Vagina (tissue), 2 donors: ENCODE results near the gene DNAJC7. TPM values are rescaled to one million over a fixed set of nuclear protein-coding genes. Genes with fewer than 3 reads are reported as not detected.
"Not testable (repeated sequence)": the region's sequence is repeated elsewhere in the genome, so short reads cannot be mapped to it uniquely, and the experiment has no call there.

Experiments
- DNase-seq, 2 donors: peaks; one replicate each; pipeline ENCODE4 v3.0.0-alpha.2; 2017; ENCODE audit errors: extremely low spot score in 2 of 2
- H3K27ac ChIP-seq: fragments of 200-600 bp; sonication (generic); one replicate; pipeline ENCODE4 v1.5.1; 2019
- H3K27me3 ChIP-seq: fragments of 200-600 bp; sonication (generic); one replicate; pipeline ENCODE4 v1.5.1; 2019
- H3K36me3 ChIP-seq, 2 donors: fragments of 200-600 bp; sonication (generic); one replicate each; pipeline ENCODE4 v1.5.1; 2017 to 2019
- H3K4me1 ChIP-seq: fragments of 200-600 bp; sonication (generic); one replicate; pipeline ENCODE4 v1.5.1; 2019
- H3K4me3 ChIP-seq, 2 donors: fragments of 200-600 bp; sonication (generic); 1 replicate in 1 of 2; 2 replicates in 1 of 2; pipeline ENCODE4 v1.5.1; 2016 to 2019
- H3K9me3 ChIP-seq: fragments of 200-600 bp; sonication (generic); one replicate; pipeline ENCODE4 v1.5.1; 2019
- CTCF ChIP-seq, 3 experiments: fragments of 450-650 bp in 2 of 3; fragments of 200-600 bp in 1 of 3; sonication (generic) in 1 of 3; IDR thresholded peaks; one replicate each; pipeline ENCODE4 v1.5.1; 2017 to 2019; ENCODE audit warnings: antibody characterized with exemption in 3 of 3, mild to moderate bottlenecking in 2 of 3, moderate library complexity in 2 of 3
- POLR2A ChIP-seq, 2 donors: fragments of 450-650 bp; IDR thresholded peaks; one replicate each; pipeline ENCODE4 v1.6.1; 2017; ENCODE audit warnings: antibody characterized with exemption in 2 of 2, mild to moderate bottlenecking in 2 of 2, moderate library complexity in 2 of 2
- POLR2AphosphoS5 ChIP-seq, 2 donors: sonication (generic); formaldehyde crosslinking; IDR thresholded peaks; one replicate each; pipeline ENCODE4 v1.9.0; 2017; ENCODE audit warnings: antibody characterized with exemption in 2 of 2, mild to moderate bottlenecking in 2 of 2, low read depth in 1 of 2; ENCODE audit not compliant: insufficient read depth in 1 of 2
- intact Hi-C: fragments of 100-400 bp; cut with DNase I; formaldehyde crosslinking; loops from one replicate; pipeline ENCODE4 v1.15.1; 2023
- total RNA-seq: library from RNA; depleted of rRNA; stranded (reverse); fragments of >200 nt; gene quantifications from one replicate; pipeline ENCODE4 v1.2.3, GENCODE V29; 2016

The DNAJC7 gene
- total RNA-seq, 1 donor from 2014 or later, result 60.2 TPM

- Histone ChIP-seq H3K27me3 (no peaks in the 10 kb centered on the region), H3K9me3 (no peaks in the 10 kb centered on the region), H3K4me1 (peaks cover 26% of the 10 kb centered on the region), H3K4me3 (no peak overlapping the region), H3K36me3 (peaks cover 0 to 17% of the 10 kb centered on the region in 2 donors), H3K27ac (peak overlapping the region; percentile 17)
- TF ChIP-seq POLR2AphosphoS5 (IDR thresholded peaks at IDR 0.05; ENCODE audit: insufficient read depth in 1 of 2, low read depth in 1 of 2) (no peak), CTCF (IDR thresholded peaks at IDR 0.05) (no peak), POLR2A (IDR thresholded peaks at IDR 0.05) (no peak)
- intact Hi-C loops, result loop anchor here (2.0 kb wide), 1 partner anchor 92 kb away; no protein-coding TSS in a partner anchor
- DNase-seq, result no peak
Observed at GRCh38 chr17:42025191-42025579, 7.9 kb upstream of the DNAJC7 start.

GRCh38 chr17:42023524-42024349, 6.5 kb upstream of the DNAJC7 start:
- Histone ChIP-seq H3K9me3 (no peaks in the 10 kb centered on the region), H3K4me1 (peaks cover 26% of the 10 kb centered on the region), H3K36me3 (peaks cover 0 to 17% of the 10 kb centered on the region in 2 donors), H3K27me3 (no peaks in the 10 kb centered on the region), H3K27ac (peak overlapping the region; percentile 17), H3K4me3 (no peak overlapping the region)
- DNase-seq, result no peak
- intact Hi-C loops, result loop anchor here (2.0 kb wide), 1 partner anchor 93 kb away; no protein-coding TSS in a partner anchor
- TF ChIP-seq POLR2A (IDR thresholded peaks at IDR 0.05) (no peak), POLR2AphosphoS5 (IDR thresholded peaks at IDR 0.05; ENCODE audit: insufficient read depth in 1 of 2, low read depth in 1 of 2) (no peak), CTCF (IDR thresholded peaks at IDR 0.05) (no peak)

- intact Hi-C loops, result not testable (repeated sequence)
Observed at GRCh38 chr17:42020845-42021244, 3.6 kb upstream of the DNAJC7 start.

GRCh38 chr17:42019509-42020404, 2.5 kb upstream of the DNAJC7 start, which contains the start of gene NKIRAS2:
Gene NKIRAS2, plus strand, starts transcription at chr17:42020090. Its CDS starts 1,488 bp downstream, at chr17:42021578.
- Histone ChIP-seq H3K4me1 (peaks cover 43% of the 10 kb centered on the region), H3K9me3 (no peaks in the 10 kb centered on the region), H3K27me3 (no peaks in the 10 kb centered on the region), H3K27ac (peak within 1 kb of the TSS; percentile 91), H3K36me3 (peaks cover 0 to 17% of the 10 kb centered on the region in 2 donors), H3K4me3 (peak within 1 kb of the TSS; percentile 74 to 89)
- TF ChIP-seq POLR2AphosphoS5 (IDR thresholded peaks at IDR 0.05; ENCODE audit: insufficient read depth in 1 of 2, low read depth in 1 of 2) (peak; percentile 79 to 96), POLR2A (IDR thresholded peaks at IDR 0.05) (peak in 1 of 2 donors; percentile 30), CTCF (IDR thresholded peaks at IDR 0.05) (peak; percentile 79 to 95 (median 83))
- peak in 1 of 2 donors; percentile 91 for DNase-seq
- intact Hi-C loops, result loop anchor here (5.0 kb wide), 1 partner anchor 52 kb away; the partner anchor contains the start of gene CNP

More at GRCh38 chr17:42020845-42021244, 3.6 kb upstream of the DNAJC7 start:
- peak overlapping the region; percentile 74 to 89 for H3K4me3 ChIP-seq
- not testable (repeated sequence) for H3K9me3 ChIP-seq, H3K27me3 ChIP-seq, DNase-seq, H3K27ac ChIP-seq
- peaks cover 0 to 17% of the 10 kb centered on the region in 2 donors for H3K36me3 ChIP-seq
- peaks cover 40% of the 10 kb centered on the region for H3K4me1 ChIP-seq

GRCh38 chr17:42018988-42019387, 1.7 kb upstream of the DNAJC7 start:
- Histone ChIP-seq H3K27me3 (no peaks in the 10 kb centered on the region), H3K4me3 (no peak overlapping the region), H3K36me3 (peaks cover 0 to 17% of the 10 kb centered on the region in 2 donors), H3K9me3 (no peaks in the 10 kb centered on the region), H3K27ac (no peak overlapping the region), H3K4me1 (peaks cover 45% of the 10 kb centered on the region)
- intact Hi-C loops, result loop anchor here (5.0 kb wide), 1 partner anchor 52 kb away; the partner anchor contains the start of gene CNP
- DNase-seq, result no peak
- TF ChIP-seq POLR2AphosphoS5 (IDR thresholded peaks at IDR 0.05; ENCODE audit: insufficient read depth in 1 of 2, low read depth in 1 of 2), result no peak
- TF ChIP-seq CTCF (IDR thresholded peaks at IDR 0.05), result no peak
- TF ChIP-seq POLR2A (IDR thresholded peaks at IDR 0.05), result no peak
